ENCODE measurements around the gene SLC25A13. TPM values are rescaled to one million over a fixed set of nuclear protein-coding genes. Genes with fewer than 3 reads are reported as not detected.

Gene SLC25A13
- total and polyA plus RNA-seq, 2 of the 8 experiments (the other 6 are each of a cell fraction or from before 2014, with no cell fraction given), result 30.8 to 85.4 TPM

GRCh38 chr7:96244992-96245292 is 77.0 kb downstream of the SLC25A13 start:
- POLR2A ChIA-PET (ENCODE audit: partially characterized antibody), result no interaction called here
- H2AFZ ChIP-seq (ENCODE audit: low read length), result no peak overlapping the region

More at GRCh38 chr7:96244992-96245292, 77.0 kb downstream of the SLC25A13 start:
- 95% methylated on average over 2 of the region's 2 CpGs; no CpG with 5 or more reads in 1 of the 2 experiments for WGBS, 2 experiments (ENCODE audit: extremely low coverage in 1 of 2, insufficient coverage in 1 of 2, insufficient read length in 1 of 2, insufficient replicate concordance in 2 of 2, low coverage in 1 of 2, low lambda C conversion rate in 2 of 2, missing lambda C conversion rate in 1 of 2)
- H3K36me3 ChIP-seq (ENCODE audit: control insufficient read depth in 2 of 4, insufficient read depth in 4 of 4, low read length in 3 of 4), result no peaks in the 10 kb centered on the region
- H3K9ac ChIP-seq (replicated peaks in 1 of 4; ENCODE audit: extremely low read depth in 1 of 4, low read depth in 3 of 4, low read length in 3 of 4), result no peak overlapping the region
- no peak overlapping the region for H4K8ac ChIP-seq (ENCODE audit: extremely low read depth, insufficient read depth, low read length)
- no peaks in the 10 kb centered on the region for H3K23me2 ChIP-seq (ENCODE audit: low read depth, low read length)
- no peak overlapping the region for H2BK20ac ChIP-seq (ENCODE audit: low read length)
- no peak overlapping the region for H3K4me3 ChIP-seq (ENCODE audit: extremely low read depth in 1 of 4, insufficient read depth in 2 of 4, low read depth in 3 of 4, low read length in 4 of 4)
- TF ChIP-seq SP4 (IDR thresholded peaks at IDR 0.05; ENCODE audit: low read length) (no peak), HDAC6 (IDR thresholded peaks at IDR 0.05; ENCODE audit: low read depth, low read length) (no peak), POU5F1 (IDR thresholded peaks at IDR 0.05; ENCODE audit: low read depth, low read length) (no peak), SP2 (IDR thresholded peaks at IDR 0.05; ENCODE audit: low read length) (no peak), CHD2 (IDR thresholded peaks at IDR 0.05; ENCODE audit: low read length) (no peak), RNF2 (IDR thresholded peaks at IDR 0.05; ENCODE audit: borderline replicate concordance, low read depth, low read length, missing control alignments, poor library complexity, severe bottlenecking) (no peak), RFX5 (IDR thresholded peaks at IDR 0.05; ENCODE audit: borderline replicate concordance, low read depth, low read length) (no peak), SIX5 (IDR thresholded peaks at IDR 0.05; ENCODE audit: low read depth, low read length) (no peak), ZNF274 (IDR thresholded peaks at IDR 0.05; ENCODE audit: borderline replicate concordance, extremely low read depth, low read length) (no peak), CTBP2 (IDR thresholded peaks at IDR 0.05; ENCODE audit: borderline replicate concordance, insufficient read depth, insufficient read length, low read length) (no peak), KDM1A (IDR thresholded peaks at IDR 0.05; ENCODE audit: borderline replicate concordance, low read length) (no peak), CBX8 (IDR thresholded peaks at IDR 0.05; ENCODE audit: borderline replicate concordance, low read depth, low read length) (no peak), RAD21 (IDR thresholded peaks at IDR 0.05 in 1 of 2, conservative IDR thresholded peaks at IDR 0.05 in 1 of 2; ENCODE audit: low read depth in 2 of 2, low read length in 2 of 2) (no peak), BRCA1 (IDR thresholded peaks at IDR 0.05; ENCODE audit: low read depth, low read length) (no peak)
- H3K79me1 ChIP-seq (ENCODE audit: low read depth, low read length), result peaks cover 2% of the 10 kb centered on the region; the same call in 1 of the 2 replicates
- H3K4ac ChIP-seq (replicated peaks; ENCODE audit: insufficient read length, low read depth, low read length), result no peak overlapping the region
- DNase-seq (ENCODE audit: low read depth in 1 of 2, low spot score in 2 of 2), result no peak
- no peak overlapping the region for H4K91ac ChIP-seq (replicated peaks; ENCODE audit: insufficient read length, low read length)
- H3K4me2 ChIP-seq (ENCODE audit: insufficient read depth in 1 of 2, low read depth in 2 of 2, low read length in 2 of 2), result no peak overlapping the region
- peaks cover 0 to 10% of the 10 kb centered on the region in 2 experiments; a peak in 1 of 4 replicates for H3K79me2 ChIP-seq (ENCODE audit: control insufficient read depth in 1 of 2, insufficient read depth in 2 of 2, low read length in 2 of 2)
- H2BK15ac ChIP-seq (ENCODE audit: low read length), result no peak overlapping the region
- peaks cover 0 to 2% of the 10 kb centered on the region in 2 experiments for H4K20me1 ChIP-seq (replicated peaks in 1 of 2; ENCODE audit: control insufficient read depth in 1 of 2, insufficient read depth in 2 of 2, low read length in 2 of 2)
- no peak overlapping the region for H3K23ac ChIP-seq (ENCODE audit: insufficient read length)
- H2BK120ac ChIP-seq (replicated peaks; ENCODE audit: low read depth, low read length), result no peak overlapping the region
- H3K27me3 ChIP-seq (replicated peaks in 1 of 4; ENCODE audit: control insufficient read depth in 3 of 4, extremely low read depth in 1 of 4, insufficient read depth in 3 of 4, low read length in 3 of 4), result no peaks in the 10 kb centered on the region
- no peak for FAIRE-seq
- no peak overlapping the region for H3K56ac ChIP-seq (replicated peaks; ENCODE audit: insufficient read length, low read depth, low read length)
- H2BK5ac ChIP-seq (ENCODE audit: low read depth, low read length), result no peak overlapping the region
- H4K5ac ChIP-seq (ENCODE audit: insufficient read length, low read depth, low read length), result no peak overlapping the region
- no peak overlapping the region for H3K18ac ChIP-seq (ENCODE audit: extremely low read depth, low read length)
- no peak overlapping the region for H2AK5ac ChIP-seq (ENCODE audit: low read depth, low read length)
- no peaks in the 10 kb centered on the region for H3K9me3 ChIP-seq (ENCODE audit: insufficient read depth in 2 of 2, low read depth in 1 of 2, low read length in 1 of 2)
- CTCF ChIA-PET (ENCODE audit: partially characterized antibody), result no interaction called here
- no peak overlapping the region for H2BK12ac ChIP-seq (ENCODE audit: low read depth, low read length)
- H3K4me1 ChIP-seq (replicated peaks in 1 of 4; ENCODE audit: control insufficient read depth in 3 of 4, insufficient read depth in 4 of 4, low read length in 3 of 4), result 0 out of 7 replicates have a peak, but pooled peaks cover 0 to 1% (median 0%) of the 10 kb centered on the region in 4 experiments
- H3K27ac ChIP-seq (ENCODE audit: low read depth, low read length), result no peak overlapping the region
- no peak overlapping the region for H3K14ac ChIP-seq (ENCODE audit: insufficient read length)

Measured in H1 (cell line).